Suprapubic skin (tissue), 4 donors: ENCODE measurements around the gene ZNF674. TPM values are rescaled to one million over a fixed set of nuclear protein-coding genes. Genes with fewer than 3 reads are reported as not detected.

ENCODE experiments used
- DNase-seq, 2 donors: peaks; one replicate each; pipeline ENCODE4 v3.0.0-alpha.2; 2019; ENCODE audit warnings: low spot score in 2 of 2
- H3K27ac ChIP-seq: fragments of 200-600 bp; sonication (generic); one replicate; pipeline ENCODE4 v1.5.1; 2019
- H3K27me3 ChIP-seq: fragments of 200-600 bp; sonication (generic); one replicate; pipeline ENCODE4 v1.5.1; 2019
- H3K36me3 ChIP-seq: fragments of 200-600 bp; sonication (generic); one replicate; pipeline ENCODE4 v1.5.1; 2019
- H3K4me1 ChIP-seq: fragments of 200-600 bp; sonication (generic); one replicate; pipeline ENCODE4 v1.5.1; 2019
- H3K4me3 ChIP-seq: fragments of 200-600 bp; sonication (generic); one replicate; pipeline ENCODE4 v1.5.1; 2019; ENCODE audit warnings: mild to moderate bottlenecking
- H3K9me3 ChIP-seq: fragments of 200-600 bp; sonication (generic); one replicate; pipeline ENCODE4 v1.5.1; 2019
- CTCF ChIP-seq, 2 donors: fragments of 200-600 bp in 1 of 2; fragments of 450-650 bp in 1 of 2; sonication (generic) in 1 of 2; IDR thresholded peaks; one replicate each; pipeline ENCODE4 v1.5.1; 2016 to 2019; ENCODE audit warnings: antibody characterized with exemption in 2 of 2, mild to moderate bottlenecking in 1 of 2, moderate library complexity in 1 of 2
- EP300 ChIP-seq: sonication (generic); formaldehyde crosslinking; IDR thresholded peaks from one replicate; pipeline ENCODE4 v1.6.1; 2017; ENCODE audit warnings: antibody characterized with exemption
- POLR2A ChIP-seq, 2 donors: fragments of 450-650 bp; IDR thresholded peaks; one replicate each; pipeline ENCODE4 v1.6.1; 2017; ENCODE audit warnings: antibody characterized with exemption in 2 of 2, mild to moderate bottlenecking in 2 of 2, moderate library complexity in 2 of 2
- POLR2AphosphoS5 ChIP-seq, 3 donors: sonication (generic); formaldehyde crosslinking; IDR thresholded peaks; one replicate each; pipeline ENCODE4 v1.6.1; 2017; ENCODE audit warnings: antibody characterized with exemption in 3 of 3
- WGBS: methylation state at CpG from one replicate; pipeline ENCODE4 v1.1.5; 2018; 5-methylcytosine and 5-hydroxymethylcytosine counted together
- total RNA-seq, 4 donors: library from RNA; depleted of rRNA; stranded (reverse); fragments of >200 nt; gene quantifications; one replicate each; pipeline ENCODE4 v1.1.0, GENCODE V29; 2016

The ZNF674 gene
- total RNA-seq, 4 donors from 2014 or later: 1.9 to 6.2 (median 3.7) TPM

DNA sequence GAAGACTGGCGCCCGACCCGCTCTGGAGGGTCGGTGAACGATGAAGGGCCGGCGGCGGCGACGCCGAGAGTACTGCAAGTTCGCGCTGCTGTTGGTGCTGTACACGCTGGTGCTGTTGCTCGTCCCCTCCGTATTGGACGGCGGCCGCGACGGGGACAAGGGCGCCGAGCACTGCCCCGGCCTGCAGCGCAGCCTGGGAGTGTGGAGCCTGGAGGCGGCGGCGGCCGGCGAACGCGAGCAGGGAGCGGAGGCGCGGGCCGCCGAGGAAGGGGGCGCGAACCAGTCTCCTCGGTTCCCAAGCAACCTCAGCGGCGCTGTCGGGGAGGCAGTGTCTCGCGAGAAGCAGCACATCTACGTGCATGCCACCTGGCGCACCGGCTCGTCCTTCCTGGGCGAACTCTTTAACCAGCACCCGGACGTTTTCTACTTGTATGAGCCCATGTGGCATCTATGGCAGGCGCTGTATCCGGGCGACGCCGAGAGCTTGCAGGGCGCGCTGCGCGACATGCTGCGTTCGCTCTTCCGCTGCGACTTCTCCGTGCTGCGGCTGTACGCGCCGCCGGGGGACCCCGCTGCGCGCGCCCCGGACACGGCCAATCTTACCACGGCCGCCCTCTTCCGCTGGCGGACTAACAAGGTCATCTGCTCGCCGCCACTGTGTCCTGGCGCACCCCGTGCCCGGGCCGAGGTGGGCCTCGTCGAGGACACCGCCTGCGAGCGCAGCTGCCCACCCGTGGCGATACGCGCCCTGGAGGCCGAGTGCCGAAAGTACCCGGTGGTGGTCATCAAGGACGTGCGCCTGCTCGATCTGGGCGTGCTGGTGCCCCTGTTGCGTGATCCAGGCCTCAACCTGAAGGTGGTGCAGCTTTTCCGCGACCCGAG, 28.9 kb upstream of the ZNF674 start:
- peak; percentile 71 to 77 for DNase-seq
- TF ChIP-seq POLR2AphosphoS5 (IDR thresholded peaks at IDR 0.05) (no peak), EP300 (no peak), CTCF (IDR thresholded peaks at IDR 0.05) (no peak), POLR2A (IDR thresholded peaks at IDR 0.05) (no peak)
- no peaks in the 10 kb centered on the region for H3K36me3 ChIP-seq
- no peaks in the 10 kb centered on the region for H3K9me3 ChIP-seq
- H3K4me3 ChIP-seq: peak overlapping the region; percentile 61
- H3K27me3 ChIP-seq: no peaks in the 10 kb centered on the region
- peak overlapping the region; percentile 72 for H3K27ac ChIP-seq
- peaks cover 18% of the 10 kb centered on the region for H3K4me1 ChIP-seq
- WGBS: 53% methylated on average over 82 of the region's 107 CpGs

GRCh38 chrX:46573331-46573891, 28.2 kb upstream of the ZNF674 start, which contains the start of gene CHST7:
CHST7 (plus strand) TSS chrX:46573765; CDS start chrX:46573932, 167 bp downstream.
- DNase-seq: peak; percentile 74 to 78
- no peak for TF ChIP-seq CTCF (IDR thresholded peaks at IDR 0.05)
- no peak for TF ChIP-seq POLR2A (IDR thresholded peaks at IDR 0.05)
- no peak for TF ChIP-seq EP300
- TF ChIP-seq POLR2AphosphoS5 (IDR thresholded peaks at IDR 0.05): no peak
- H3K27me3 ChIP-seq: no peaks in the 10 kb centered on the region
- no peaks in the 10 kb centered on the region for H3K36me3 ChIP-seq
- peaks cover 18% of the 10 kb centered on the region for H3K4me1 ChIP-seq
- no peaks in the 10 kb centered on the region for H3K9me3 ChIP-seq
- peak within 1 kb of the TSS; percentile 61 for H3K4me3 ChIP-seq
- peak within 1 kb of the TSS; percentile 72 for H3K27ac ChIP-seq
- 53% methylated on average over 15 of the region's 35 CpGs for WGBS

DNA sequence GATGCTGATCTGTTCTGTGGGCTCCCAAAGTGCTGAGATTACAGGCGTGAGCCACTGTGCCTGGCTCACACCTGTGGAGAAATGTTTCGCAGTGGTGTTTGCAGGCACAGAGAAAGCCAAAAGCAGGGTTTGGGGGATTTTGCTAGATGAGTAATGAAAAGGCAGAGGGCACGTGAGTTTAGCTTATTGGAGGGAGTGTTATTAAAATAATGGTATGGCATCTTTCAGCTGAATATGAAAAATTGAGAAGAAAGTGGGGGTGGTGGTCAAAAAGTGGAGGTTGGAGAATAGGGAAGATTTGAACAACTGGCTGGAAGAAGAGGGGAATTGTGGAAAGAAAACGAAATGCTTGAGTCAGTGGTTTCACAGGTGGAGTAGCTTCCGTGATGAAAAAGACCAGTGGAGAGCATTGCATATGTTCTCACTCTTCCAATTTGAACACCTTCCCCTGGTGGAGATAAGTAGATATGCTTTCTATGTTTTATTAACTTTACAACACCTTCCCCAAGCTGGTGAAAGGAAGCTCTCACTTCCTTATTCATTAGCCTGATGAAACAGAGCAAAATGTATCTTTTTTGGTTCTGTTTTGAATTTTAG, 27.2 kb upstream of the ZNF674 start:
- H3K27ac ChIP-seq: no peak overlapping the region

GRCh38 chrX:46571423-46572339, 26.5 kb upstream of the ZNF674 start:
- Histone ChIP-seq H3K4me3 (no peak overlapping the region), H3K27me3 (no peaks in the 10 kb centered on the region), H3K4me1 (peaks cover 18% of the 10 kb centered on the region), H3K9me3 (no peaks in the 10 kb centered on the region), H3K36me3 (no peaks in the 10 kb centered on the region), H3K27ac (no peak overlapping the region)
- WGBS: 90% methylated on average over 10 of the region's 10 CpGs
- DNase-seq: no peak
- no peak for TF ChIP-seq EP300
- no peak for TF ChIP-seq POLR2A (IDR thresholded peaks at IDR 0.05)
- TF ChIP-seq CTCF (IDR thresholded peaks at IDR 0.05): no peak
- no peak for TF ChIP-seq POLR2AphosphoS5 (IDR thresholded peaks at IDR 0.05)

More for the DNA sequence above, 27.2 kb upstream of the ZNF674 start:
- WGBS: 77% methylated on average over 5 of the region's 5 CpGs
- TF ChIP-seq CTCF (IDR thresholded peaks at IDR 0.05) (no peak), POLR2AphosphoS5 (IDR thresholded peaks at IDR 0.05) (no peak)
- no peak for DNase-seq
- Histone ChIP-seq H3K4me3 (no peak overlapping the region), H3K4me1 (peaks cover 18% of the 10 kb centered on the region), H3K9me3 (no peaks in the 10 kb centered on the region), H3K27me3 (no peaks in the 10 kb centered on the region), H3K36me3 (no peaks in the 10 kb centered on the region)
